B cell (primary cell): Measurements from ENCODE around the gene ACR. TPM values are rescaled to one million over a fixed set of nuclear protein-coding genes. Genes with fewer than 3 reads are reported as not detected.
A peak's percentile ranks its signal among the peaks of the same experiment; 100 is the strongest.
"Not testable (repeated sequence)": the region's sequence is repeated elsewhere in the genome, so short reads cannot be mapped to it uniquely, and the experiment has no call there.

Source experiments
- ATAC-seq: fragments of 200-7000 bp; cut with Tn5 transposase; one replicate; pipeline ENCODE4 v1.10.0; 2021; ENCODE audit warnings: low read depth, mild to moderate bottlenecking, moderate number of reproducible peaks, moderate library complexity
- CTCF ChIA-PET: fragments of 350-600 bp; sonication (Branson Sonifier 250); formaldehyde crosslinking; loops from one replicate; lab custom pipeline; 2021; ENCODE audit warnings: antibody characterized with exemption, inconsistent platforms; lab: Charles Lee
- POLR2A ChIA-PET: fragments of 350-600 bp; sonication (Branson Sonifier 250); formaldehyde crosslinking; loops from one replicate; lab custom pipeline; 2021; ENCODE audit warnings: antibody characterized with exemption; lab: Charles Lee
- DNase-seq: peaks from one replicate; pipeline ENCODE4 v3.0.0; 2013
- H2AFZ ChIP-seq: 2 replicates; pipeline ENCODE4 v1.6.1; 2012; ENCODE audit warnings: mild to moderate bottlenecking, low read depth, low read length; ENCODE audit not compliant: insufficient read depth, poor library complexity, severe bottlenecking
- H3K27ac ChIP-seq, 2 donors: 1 replicate in 1 of 2; 2 replicates in 1 of 2; pipeline ENCODE4 v1.5.1; 2012 to 2013; ENCODE audit warnings: low read length in 2 of 2, mild to moderate bottlenecking in 2 of 2, moderate library complexity in 1 of 2
- H3K27me3 ChIP-seq, 4 experiments: fragments of 200-600 bp in 1 of 4; sonication (generic) in 1 of 4; replicated peaks in 1 of 4; 1 replicate in 2 of 4; 2 replicates in 2 of 4; pipeline versions ENCODE4 v1.6.1 to v1.7.0; 2013 to 2016; ENCODE audit warnings: low read length in 3 of 4, mild to moderate bottlenecking in 2 of 4, mixed read lengths in 1 of 4, moderate library complexity in 1 of 4; ENCODE audit not compliant: insufficient read depth in 4 of 4, control insufficient read depth in 3 of 4; ENCODE audit errors: control extremely low read depth in 1 of 4
- H3K36me3 ChIP-seq, 2 experiments: replicated peaks in 1 of 2; 1 replicate in 1 of 2; 2 replicates in 1 of 2; pipeline versions ENCODE4 v1.6.1 to v1.7.1; 2013; ENCODE audit warnings: low read length in 1 of 2; ENCODE audit not compliant: insufficient read depth in 2 of 2, control insufficient read depth in 1 of 2; ENCODE audit errors: control extremely low read depth in 1 of 2, extremely low read depth in 1 of 2
- H3K4me1 ChIP-seq, 2 donors: fragments of 200-600 bp in 1 of 2; sonication (generic) in 1 of 2; 1 replicate in 1 of 2; 2 replicates in 1 of 2; pipeline versions ENCODE4 v1.5.1 to v1.6.1; 2013 to 2017; ENCODE audit warnings: low read length in 2 of 2; ENCODE audit not compliant: control insufficient read depth in 2 of 2, insufficient read depth in 2 of 2
- H3K4me2 ChIP-seq: replicated peaks from 2 replicates; pipeline ENCODE3; 2012; ENCODE audit warnings: mild to moderate bottlenecking, low read depth, low read length; ENCODE audit not compliant: poor library complexity, severe bottlenecking
- H3K4me3 ChIP-seq, 5 experiments: fragments of 200-600 bp in 1 of 5; sonication (generic) in 1 of 5; 1 replicate in 3 of 5; 2 replicates in 2 of 5; pipeline versions ENCODE4 v1.5.1 to v1.7.0; 2011 to 2016; ENCODE audit warnings: low read length in 4 of 5, mild to moderate bottlenecking in 4 of 5, low read depth in 2 of 5, control low read depth in 1 of 5, moderate library complexity in 1 of 5; ENCODE audit not compliant: insufficient read depth in 1 of 5; ENCODE audit errors: control extremely low read depth in 1 of 5, extremely low read depth in 1 of 5
- H3K79me2 ChIP-seq: fragments of 200-600 bp; sonication (generic); one replicate; pipeline ENCODE4 v1.6.0; 2016; ENCODE audit warnings: low read length; ENCODE audit not compliant: control insufficient read depth, insufficient read depth
- H3K9ac ChIP-seq: fragments of 200-600 bp; sonication (generic); 2 replicates; pipeline ENCODE4 v1.6.1; 2017; ENCODE audit warnings: mild to moderate bottlenecking, low read length, moderate library complexity
- H3K9me3 ChIP-seq, 3 donors: one replicate each; pipeline versions ENCODE4 v1.6.1 to v1.7.1; 2013; ENCODE audit warnings: low read length in 2 of 3; ENCODE audit not compliant: control insufficient read depth in 2 of 3, insufficient read depth in 1 of 3; ENCODE audit errors: control extremely low read depth in 1 of 3
- H4K20me1 ChIP-seq: 2 replicates; pipeline ENCODE4 v1.6.0; 2012; ENCODE audit warnings: mild to moderate bottlenecking, low read length; ENCODE audit not compliant: insufficient read depth, control insufficient read depth, poor library complexity, severe bottlenecking
- H3K27ac Mint-ChIP-seq: one replicate; pipeline ENCODE4 v1.8.0; 2021; ENCODE audit warnings: mixed read lengths
- H3K27me3 Mint-ChIP-seq: one replicate; pipeline ENCODE4 v1.8.0; 2021; ENCODE audit warnings: mixed read lengths
- H3K4me1 Mint-ChIP-seq: one replicate; pipeline ENCODE4 v1.8.0; 2021; ENCODE audit warnings: mixed read lengths
- H3K4me3 Mint-ChIP-seq: one replicate; pipeline ENCODE4 v1.8.0; 2021; ENCODE audit warnings: mixed read lengths
- H3K9me3 Mint-ChIP-seq: one replicate; pipeline ENCODE4 v1.8.0; 2022; ENCODE audit warnings: mixed read lengths; ENCODE audit not compliant: insufficient read depth
- WGBS: methylation state at CpG from one replicate; pipeline ENCODE4 v1.1.5; 2013; ENCODE audit warnings: missing lambda C conversion rate; ENCODE audit not compliant: insufficient coverage; 5-methylcytosine and 5-hydroxymethylcytosine counted together
- intact Hi-C: fragments of 100-400 bp; cut with micrococcal nuclease; formaldehyde crosslinking; loops from one replicate; pipeline ENCODE4 v1.10.0; 2022
- polyA plus RNA-seq: library from polyadenylated mRNA; depleted of rRNA; stranded (reverse); fragments of >200 nt; gene quantifications from 2 replicates; pipeline ENCODE4 v1.2.3, GENCODE V29; 2012
- total RNA-seq, 2 donors: library from RNA; stranded (reverse); fragments of 120-200 nt in 1 of 2; gene quantifications; 1 replicate in 1 of 2; 2 replicates in 1 of 2; pipeline versions ENCODE4 v1.2.3 to v1.2.4, GENCODE V29; 2013 to 2022

ACR gene
- total and polyA plus RNA-seq, 2 donors (not counting 1 experiment from before 2014, with no cell fraction given), result not detected

DNA sequence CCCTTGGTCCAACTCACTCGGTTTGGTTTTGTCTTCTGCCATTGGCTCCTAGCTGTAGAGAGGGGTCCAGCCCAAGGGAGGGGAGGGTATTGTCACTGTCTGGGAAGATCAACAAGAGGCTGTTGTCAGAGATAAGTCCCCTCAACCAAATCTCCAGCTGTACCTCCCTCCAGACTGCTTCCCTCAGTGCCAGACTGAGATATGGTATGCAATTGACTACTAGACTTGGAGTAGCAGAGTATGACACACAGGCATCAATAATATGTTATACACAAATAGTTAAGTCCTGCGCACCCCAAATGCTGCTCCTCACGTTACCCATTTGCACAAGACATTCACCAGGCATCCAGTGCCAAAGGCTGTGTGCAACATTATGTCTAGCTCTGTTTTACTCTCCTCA, 44.2 kb downstream of the ACR start:
- H3K4me2 ChIP-seq, H3K36me3 ChIP-seq, H3K9me3 ChIP-seq, ATAC-seq, intact Hi-C loops, DNase-seq, H3K79me2 ChIP-seq, H3K4me1 Mint-ChIP-seq, H3K4me3 ChIP-seq, H3K27me3 ChIP-seq, H2AFZ ChIP-seq, H3K27ac ChIP-seq, H3K9me3 Mint-ChIP-seq, H3K9ac ChIP-seq, POLR2A ChIA-PET, H4K20me1 ChIP-seq, H3K27ac Mint-ChIP-seq, H3K4me1 ChIP-seq, CTCF ChIA-PET, H3K27me3 Mint-ChIP-seq: not testable (repeated sequence)
- WGBS, result no CpG with 5 or more reads among the region's 3 CpGs
- H3K4me3 Mint-ChIP-seq, result peak overlapping the region; percentile 45

DNA sequence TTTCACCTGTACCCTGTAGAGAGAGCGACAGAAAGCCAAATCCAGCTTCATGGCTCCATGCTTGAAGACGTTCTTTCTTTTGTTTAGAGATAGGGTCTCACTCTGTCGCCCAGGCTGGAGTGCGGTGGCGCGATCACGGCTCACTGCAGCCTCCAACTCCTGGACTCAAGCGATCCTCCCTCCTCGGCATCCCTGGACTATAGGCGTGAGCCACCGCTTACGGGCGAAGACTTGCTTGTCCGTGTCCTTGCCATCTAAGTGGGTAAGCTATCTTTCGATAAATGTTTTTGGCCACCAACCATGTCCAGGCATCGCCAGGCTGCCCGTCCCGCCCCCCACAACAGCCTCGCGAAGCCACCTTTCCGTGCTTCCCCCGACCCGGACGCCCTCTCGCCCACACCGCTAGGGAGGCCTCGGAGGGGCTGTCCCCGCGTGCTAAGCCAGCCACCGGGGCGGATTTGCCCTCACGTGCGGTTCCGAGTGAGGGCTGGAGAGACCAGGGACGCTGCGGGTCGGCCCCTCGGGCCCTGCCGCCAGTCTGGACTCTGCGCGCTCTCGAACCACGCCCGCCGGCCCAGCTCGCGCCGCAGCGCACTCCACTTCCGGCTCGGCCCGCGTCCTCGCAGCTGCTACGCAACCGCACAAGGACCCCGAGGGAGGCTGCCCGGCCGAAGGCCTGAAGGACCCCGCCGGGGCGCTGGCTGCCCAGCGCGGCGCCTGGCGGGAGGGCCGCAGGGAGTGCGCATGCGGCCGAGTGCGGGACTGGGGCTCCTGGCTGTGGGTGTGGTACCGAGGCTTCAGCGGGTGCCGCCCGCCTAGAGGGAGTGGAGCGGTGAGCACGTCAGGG, 45.3 kb downstream of the ACR start, which contains the start of gene RABL2B:
Gene RABL2B (minus strand): TSS at position 604 of the 847 bp plus-strand sequence. CDS start 1,342 bp downstream, outside the sequence.
- Histone ChIP-seq H3K4me2 (peak within 1 kb of the TSS; percentile 56), H2AFZ (peak within 1 kb of the TSS; percentile 69), H3K9ac (peak within 1 kb of the TSS; percentile 70), H3K27ac (peak within 1 kb of the TSS; percentile 46 to 59), H3K4me3 (peak within 1 kb of the TSS in 4 of 5 experiments; percentile 45 to 62 (median 52))
- H3K4me3 Mint-ChIP-seq, result peak within 1 kb of the TSS; percentile 87
- peak within 1 kb of the TSS; percentile 89 for H3K27ac Mint-ChIP-seq
- CTCF ChIA-PET, result interaction anchor here (0.6 kb wide), 1 partner anchor 274 kb away, joined by 3 read pairs; no protein-coding TSS in a partner anchor
- H3K9me3 Mint-ChIP-seq, H3K36me3 ChIP-seq, POLR2A ChIA-PET, H4K20me1 ChIP-seq, H3K4me1 Mint-ChIP-seq, H3K27me3 ChIP-seq, intact Hi-C loops, H3K79me2 ChIP-seq, H3K4me1 ChIP-seq, H3K9me3 ChIP-seq, H3K27me3 Mint-ChIP-seq: not testable (repeated sequence)
- ATAC-seq, result peak; percentile 95
- WGBS, result 1% methylated on average over 23 of the region's 77 CpGs
- DNase-seq, result peak; percentile 94

DNA sequence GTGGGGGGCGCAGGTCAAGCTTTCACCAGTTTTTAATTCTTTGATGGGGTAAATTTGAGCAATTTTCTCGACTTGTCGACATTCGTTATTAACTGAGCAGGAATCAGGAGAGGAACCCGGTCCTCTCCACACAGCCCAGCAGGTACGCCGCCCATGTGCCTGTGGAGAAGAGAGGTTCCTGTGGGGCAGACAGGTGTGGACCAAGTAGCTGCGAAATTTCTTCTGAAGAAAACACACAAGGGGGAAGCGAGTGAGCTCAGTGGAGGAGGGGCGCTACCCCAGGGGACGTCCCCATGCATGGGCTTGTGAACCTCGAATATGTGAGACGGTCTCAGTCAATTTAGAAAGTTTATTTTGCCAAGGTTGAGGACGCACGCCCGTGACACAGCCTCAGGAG, 45.9 kb downstream of the ACR start:
- DNase-seq, result peak; percentile 57
- H3K27ac Mint-ChIP-seq, result peak overlapping the region; percentile 89
- H3K27me3 ChIP-seq, H4K20me1 ChIP-seq, H3K4me1 Mint-ChIP-seq, H3K4me1 ChIP-seq, CTCF ChIA-PET, H3K4me2 ChIP-seq, H3K27me3 Mint-ChIP-seq, POLR2A ChIA-PET, H3K36me3 ChIP-seq, intact Hi-C loops, H3K79me2 ChIP-seq, H3K9me3 Mint-ChIP-seq, H3K9me3 ChIP-seq: not testable (repeated sequence)
- Histone ChIP-seq H3K27ac (peak overlapping the region; percentile 46 to 59), H3K4me3 (peak overlapping the region in 4 of 5 experiments; percentile 42 to 57 (median 48)), H2AFZ (peak overlapping the region; percentile 51), H3K9ac (peak overlapping the region; percentile 49)
- peak; percentile 39 for ATAC-seq
- H3K4me3 Mint-ChIP-seq, result peak overlapping the region; percentile 87
- 0% methylated on average over 3 of the region's 16 CpGs for WGBS

DNA sequence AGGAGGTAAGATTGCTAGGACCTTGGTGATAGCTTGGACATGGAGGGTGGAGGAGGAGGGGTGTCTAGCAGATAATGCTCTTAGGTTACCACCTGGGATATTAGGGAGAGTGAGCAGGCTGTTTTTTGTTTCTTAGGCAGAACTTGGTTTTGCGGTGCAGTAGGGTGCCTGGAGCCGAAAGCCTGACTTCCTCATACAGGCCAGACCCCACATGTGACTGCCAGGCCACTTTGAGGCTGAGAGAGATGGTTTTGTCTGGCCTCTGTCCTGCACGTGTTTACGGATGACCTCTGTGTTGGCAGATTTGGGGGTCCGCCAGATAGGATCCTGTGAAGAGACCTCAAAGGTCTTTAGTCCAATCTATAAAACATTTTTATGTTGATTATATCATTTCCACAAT, 47.3 kb downstream of the ACR start:
- POLR2A ChIA-PET, H3K27me3 ChIP-seq, ATAC-seq, H3K27ac ChIP-seq, H3K4me2 ChIP-seq, H3K4me3 ChIP-seq, intact Hi-C loops, H3K9me3 Mint-ChIP-seq, H3K4me1 Mint-ChIP-seq, H3K4me3 Mint-ChIP-seq, H4K20me1 ChIP-seq, H3K9ac ChIP-seq, H2AFZ ChIP-seq, H3K4me1 ChIP-seq, H3K36me3 ChIP-seq, H3K79me2 ChIP-seq, H3K27me3 Mint-ChIP-seq, CTCF ChIA-PET, H3K9me3 ChIP-seq: not testable (repeated sequence)
- WGBS, result no CpG with 5 or more reads among the region's 5 CpGs
- H3K27ac Mint-ChIP-seq, result peak overlapping the region; percentile 41
- DNase-seq, result peak; percentile 11
